PC-9 (cell line): ENCODE measurements around the gene DDAH2. TPM values are rescaled to one million over a fixed set of nuclear protein-coding genes. Genes with fewer than 3 reads are reported as not detected.

Experiments
- BruUV-seq: library from RNA; stranded (reverse); fragments of 400-500 nt; replicated peaks from 2 replicates; lab custom pipeline; 2021; lab: Mats Ljungman, UMichigan
- CTCF ChIA-PET: fragments of 300-600 bp; sonication (Branson Sonifier 250); formaldehyde crosslinking; loops from one replicate; lab custom pipeline; 2022; ENCODE audit warnings: antibody characterized with exemption; lab: Charles Lee
- POLR2A ChIA-PET: fragments of 300-600 bp; sonication (Branson Sonifier 250); formaldehyde crosslinking; loops from one replicate; lab custom pipeline; 2022; ENCODE audit warnings: antibody characterized with exemption; ENCODE audit not compliant: unreplicated experiment; lab: Charles Lee
- DNase-seq, 2 experiments: peaks; one replicate each; pipeline versions ENCODE4 v3.0.0 to v3.0.0-alpha.2; 2015 to 2022; ENCODE audit warnings: mixed read lengths in 1 of 2
- H2AFZ ChIP-seq: fragments of 200-600 bp; sonication (generic); 2 replicates; pipeline ENCODE4 v1.8.1; 2017; ENCODE audit warnings: antibody characterized with exemption
- H3F3A ChIP-seq: fragments of 200-600 bp; sonication (generic); 2 replicates; pipeline ENCODE4 v1.8.1; 2017; ENCODE audit warnings: antibody characterized with exemption, mild to moderate bottlenecking, low read depth; ENCODE audit not compliant: insufficient read depth
- H3K27ac ChIP-seq: fragments of 200-600 bp; sonication (generic); 2 replicates; pipeline ENCODE4 v1.6.1; 2016; ENCODE audit warnings: mixed run types
- H3K27me3 ChIP-seq: fragments of 200-600 bp; sonication (generic); 2 replicates; pipeline ENCODE4 v1.6.1; 2016; ENCODE audit warnings: low read depth, mixed run types; ENCODE audit not compliant: insufficient read depth
- H3K36me3 ChIP-seq: fragments of 200-600 bp; sonication (generic); 2 replicates; pipeline ENCODE4 v1.6.1; 2016; ENCODE audit warnings: low read depth, mixed run types
- H3K4me1 ChIP-seq: fragments of 200-600 bp; sonication (generic); replicated peaks from 2 replicates; pipeline ENCODE4 v1.6.1; 2016; ENCODE audit warnings: mixed run types; ENCODE audit not compliant: insufficient read depth
- H3K4me2 ChIP-seq: fragments of 200-600 bp; sonication (generic); 2 replicates; pipeline ENCODE4 v1.6.1; 2017; ENCODE audit warnings: mixed run types
- H3K4me3 ChIP-seq: fragments of 200-600 bp; sonication (generic); 2 replicates; pipeline ENCODE4 v1.6.1; 2016; ENCODE audit warnings: mixed run types
- H3K79me2 ChIP-seq: fragments of 200-600 bp; sonication (generic); 2 replicates; pipeline ENCODE4 v1.6.1; 2017; ENCODE audit warnings: low read depth, mixed run types
- H3K9me2 ChIP-seq: fragments of 200-600 bp; sonication (generic); 2 replicates; pipeline ENCODE4 v1.8.1; 2017; ENCODE audit warnings: mild to moderate bottlenecking; ENCODE audit not compliant: insufficient read depth
- H3K9me3 ChIP-seq: fragments of 200-600 bp; sonication (generic); 2 replicates; pipeline ENCODE4 v1.8.1; 2016; ENCODE audit warnings: low read depth; ENCODE audit not compliant: insufficient read depth
- H4K20me1 ChIP-seq: fragments of 200-600 bp; sonication (generic); 2 replicates; pipeline ENCODE4 v1.8.1; 2017; ENCODE audit not compliant: insufficient read depth
- CTCF ChIP-seq: fragments of 200-600 bp; sonication (generic); conservative IDR thresholded peaks from 2 replicates; pipeline ENCODE4 v1.6.1; 2017; ENCODE audit warnings: mixed run types, antibody characterized with exemption, mild to moderate bottlenecking, moderate library complexity
- EZH2 ChIP-seq: fragments of 200-600 bp; sonication (generic); IDR thresholded peaks from 2 replicates; pipeline ENCODE4 v1.8.0; 2017; ENCODE audit warnings: antibody characterized with exemption, low read depth
- intact Hi-C: fragments of 100-400 bp; cut with micrococcal nuclease; formaldehyde crosslinking; loops from one replicate; pipeline ENCODE4 v1.10.0; 2022; ENCODE audit not compliant: unreplicated experiment
- total RNA-seq: library from RNA; stranded (reverse); gene quantifications from 2 replicates; pipeline ENCODE4 v1.2.3, GENCODE V29; 2021

DDAH2 gene
- total RNA-seq, 1 experiment from 2014 or later = 58.3 TPM

- Histone ChIP-seq H4K20me1 (peaks cover 11% of the 10 kb centered on the region; the same call in 1 of the 2 replicates), H3K4me1 (peaks cover 44% of the 10 kb centered on the region), H3K79me2 (peaks cover 44% of the 10 kb centered on the region), H3F3A (peaks cover 46% of the 10 kb centered on the region), H3K4me3 (peak overlapping the region; percentile 44; the same call in 1 of the 2 replicates), H3K27ac (peak overlapping the region; percentile 79), H3K4me2 (peak overlapping the region; percentile 83), H3K36me3 (peaks cover 22% of the 10 kb centered on the region), H3K9me3 (no peaks in the 10 kb centered on the region), H3K9me2 (no peaks in the 10 kb centered on the region), H3K27me3 (no peaks in the 10 kb centered on the region), H2AFZ (peak overlapping the region; percentile 78)
- ChIA-PET CTCF (interaction anchor here (0.5 to 3.2 kb wide), 7 partner anchors 10 to 55 kb away, joined by 3 to 12 read pairs (median 6); no protein-coding TSS in a partner anchor), POLR2A (interaction anchor here (0.5 to 1.3 kb wide), 13 partner anchors 9 to 1559 kb away, joined by 3 to 11 read pairs (median 4); partner anchors contain the start of genes ABHD16A and LSM2)
- TF ChIP-seq CTCF (0 out of 2 replicates have a peak, but pooled peaks have one; percentile 22), EZH2 (no peak)
- intact Hi-C loops = loop anchor here (1.0 to 10.0 kb wide), 5 partner anchors 9 to 241 kb away; partner anchors contain the start of genes ABHD16A, ATP6V1G2, DDAH2 and DDX39B
- TSS peak; percentile 12 for BruUV-seq
- DNase-seq = peak; percentile 65 to 78
These were observed 9.2 kb upstream of the DDAH2 start for GRCh38 chr6:31737991-31738979.

DNA sequence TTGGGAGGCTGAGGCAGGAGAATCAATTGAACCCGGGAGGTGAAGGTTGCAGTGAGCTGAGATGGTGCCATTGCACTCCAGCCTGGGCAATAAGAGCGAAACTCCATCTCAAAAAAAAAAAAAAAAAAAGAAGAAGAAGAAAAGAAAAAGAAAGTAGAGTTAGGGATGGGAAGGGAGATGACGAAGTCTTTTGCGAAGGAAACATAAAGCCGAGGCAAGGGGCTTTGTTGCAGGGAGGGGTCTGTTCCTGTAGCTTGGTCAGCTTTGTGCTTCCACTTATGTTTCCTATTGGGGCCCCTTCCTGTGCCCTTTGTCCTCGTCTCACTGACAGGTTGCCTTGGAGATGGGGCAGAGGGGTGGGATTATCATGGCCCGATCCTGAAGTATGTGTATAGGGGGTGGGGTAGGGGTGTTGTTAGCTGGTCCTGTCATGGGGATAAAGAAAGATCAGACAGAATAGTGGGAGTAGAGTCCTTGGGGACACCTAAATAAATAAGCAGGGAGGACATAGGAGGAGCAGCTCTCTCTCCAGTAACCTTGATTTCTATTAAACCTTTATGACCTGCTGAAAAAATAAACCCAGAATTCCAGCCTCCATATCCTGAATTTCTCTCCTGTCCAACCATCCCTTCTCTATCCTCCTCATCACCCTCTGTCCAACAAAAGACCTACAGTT is 8.4 kb upstream of the DDAH2 start:
- Histone ChIP-seq H4K20me1 (peaks cover 18% of the 10 kb centered on the region; the same call in 1 of the 2 replicates), H3K27me3 (no peaks in the 10 kb centered on the region), H3K79me2 (peaks cover 50% of the 10 kb centered on the region), H2AFZ (peak overlapping the region; percentile 78), H3K4me2 (peak overlapping the region; percentile 83), H3K9me2 (no peaks in the 10 kb centered on the region), H3K4me1 (peaks cover 44% of the 10 kb centered on the region), H3K9me3 (no peaks in the 10 kb centered on the region), H3K36me3 (peaks cover 27% of the 10 kb centered on the region), H3K27ac (peak overlapping the region; percentile 79), H3F3A (peaks cover 54% of the 10 kb centered on the region), H3K4me3 (peak overlapping the region; percentile 44; the same call in 1 of the 2 replicates)
- POLR2A ChIA-PET = interaction anchor here (0.5 to 1.3 kb wide), 11 partner anchors 10 to 1560 kb away, joined by 3 to 7 read pairs (median 3); partner anchors contain the start of genes ABHD16A, HSPA1B and LSM2
- intact Hi-C loops = loop anchor here (5.0 to 10.0 kb wide), 2 partner anchors 193 to 240 kb away; partner anchors contain the start of genes ATP6V1G2, DDX39B, MICB and NFKBIL1
- CTCF ChIA-PET = interaction anchor here (0.6 to 3.2 kb wide), 4 partner anchors 32 to 55 kb away, joined by 3 to 10 read pairs (median 6); no protein-coding TSS in a partner anchor
- no TSS peak for BruUV-seq
- TF ChIP-seq CTCF (no peak), EZH2 (no peak)
- no peak for DNase-seq
